ENCODE results near the gene COX4I1. TPM values are rescaled to one million over a fixed set of nuclear protein-coding genes. Genes with fewer than 3 reads are reported as not detected.
"Not testable (repeated sequence)": the region's sequence is repeated elsewhere in the genome, so short reads cannot be mapped to it uniquely, and the experiment has no call there.

Gene COX4I1
- polyA plus RNA-seq, 3 donors: 985 to 1,312 (median 1,132) TPM

- Mint-ChIP-seq H3K36me3 (no peaks in the 10 kb centered on the region), H3K27ac (peak overlapping the region in 1 of 7 donors; percentile 12), H3K4me1 (no peaks in the 10 kb centered on the region), H3K27me3 (ENCODE audit: low read depth in 3 of 3) (peaks cover 36 to 53% (median 52%) of the 10 kb centered on the region in 3 donors), H3K4me3 (no peak overlapping the region), H3K9me3 (no peaks in the 10 kb centered on the region)
- Histone ChIP-seq H3K4me1 (ENCODE audit: control insufficient read depth in 1 of 2, insufficient read depth in 2 of 2, low read length in 2 of 2) (no peaks in the 10 kb centered on the region), H2AFZ (ENCODE audit: insufficient read depth, low read depth, low read length, poor library complexity, severe bottlenecking) (no peak overlapping the region), H3K4me3 (replicated peaks in 1 of 3; ENCODE audit: low read depth in 2 of 3, low read length in 3 of 3) (no peak overlapping the region), H3K4me2 (replicated peaks; ENCODE audit: extremely low read depth, low read length, poor library complexity, severe bottlenecking) (no peak overlapping the region), H3K27me3 (ENCODE audit: control insufficient read depth in 2 of 2, insufficient read depth in 2 of 2, low read length in 2 of 2) (peaks cover 7 to 25% of the 10 kb centered on the region in 2 donors), H4K20me1 (ENCODE audit: insufficient read depth, low read length) (no peaks in the 10 kb centered on the region), H3K27ac (ENCODE audit: low read depth in 1 of 2, low read length in 2 of 2) (no peak overlapping the region), H3K79me2 (ENCODE audit: insufficient read depth, low read length) (no peaks in the 10 kb centered on the region), H3K36me3 (replicated peaks in 1 of 2; ENCODE audit: control insufficient read depth in 1 of 2, insufficient read depth in 2 of 2, low read length in 2 of 2) (no peaks in the 10 kb centered on the region), H3K9me3 (replicated peaks in 1 of 2; ENCODE audit: control insufficient read depth in 1 of 2, insufficient read depth in 1 of 2, low read length in 2 of 2) (no peaks in the 10 kb centered on the region), H3K9ac (ENCODE audit: insufficient read depth, low read length, poor library complexity, severe bottlenecking) (no peak overlapping the region)
- no peak for DNase-seq
- intact Hi-C loops (cut with micrococcal nuclease): no loop called here
- no peak for TF ChIP-seq CTCF (IDR thresholded peaks at IDR 0.05)
- 91% methylated on average over 16 of the region's 20 CpGs for WGBS (ENCODE audit: insufficient coverage)
Observed at GRCh38 chr16:85812811-85813700, 13.6 kb downstream of the COX4I1 start.

- Histone ChIP-seq H3K9ac (ENCODE audit: insufficient read depth, low read length, poor library complexity, severe bottlenecking) (no peak overlapping the region), H3K4me3 (replicated peaks in 1 of 3; ENCODE audit: low read depth in 2 of 3, low read length in 3 of 3) (no peak overlapping the region), H3K79me2 (ENCODE audit: insufficient read depth, low read length) (no peaks in the 10 kb centered on the region), H3K27me3 (ENCODE audit: control insufficient read depth in 2 of 2, insufficient read depth in 2 of 2, low read length in 2 of 2) (peaks cover 7 to 21% of the 10 kb centered on the region in 2 donors), H3K27ac (ENCODE audit: low read depth in 1 of 2, low read length in 2 of 2) (no peak overlapping the region), H3K4me2 (replicated peaks; ENCODE audit: extremely low read depth, low read length, poor library complexity, severe bottlenecking) (no peak overlapping the region), H2AFZ (ENCODE audit: insufficient read depth, low read depth, low read length, poor library complexity, severe bottlenecking) (no peak overlapping the region), H4K20me1 (ENCODE audit: insufficient read depth, low read length) (no peaks in the 10 kb centered on the region), H3K9me3 (replicated peaks in 1 of 2; ENCODE audit: control insufficient read depth in 1 of 2, insufficient read depth in 1 of 2, low read length in 2 of 2) (no peaks in the 10 kb centered on the region), H3K4me1 (ENCODE audit: control insufficient read depth in 1 of 2, insufficient read depth in 2 of 2, low read length in 2 of 2) (peaks cover 1 to 3% of the 10 kb centered on the region in 2 donors), H3K36me3 (replicated peaks in 1 of 2; ENCODE audit: control insufficient read depth in 1 of 2, insufficient read depth in 2 of 2, low read length in 2 of 2) (no peaks in the 10 kb centered on the region)
- 93% methylated on average over 9 of the region's 14 CpGs for WGBS (ENCODE audit: insufficient coverage)
- Mint-ChIP-seq H3K27me3 (ENCODE audit: low read depth in 3 of 3) (peaks cover 36 to 49% (median 44%) of the 10 kb centered on the region in 3 donors), H3K9me3 (no peaks in the 10 kb centered on the region), H3K36me3 (no peaks in the 10 kb centered on the region), H3K4me1 (peaks cover 5% of the 10 kb centered on the region), H3K4me3 (no peak overlapping the region), H3K27ac (peak overlapping the region in 1 of 7 donors; percentile 68)
- DNase-seq: no peak
- intact Hi-C loops (cut with micrococcal nuclease): loop anchor here in 1 of 2 donors (5.0 kb wide), 1 partner anchor 706 kb away; no protein-coding TSS in a partner anchor
- TF ChIP-seq CTCF (IDR thresholded peaks at IDR 0.05): no peak
Observed at GRCh38 chr16:85816159-85816558, 16.7 kb downstream of the COX4I1 start.

DNA sequence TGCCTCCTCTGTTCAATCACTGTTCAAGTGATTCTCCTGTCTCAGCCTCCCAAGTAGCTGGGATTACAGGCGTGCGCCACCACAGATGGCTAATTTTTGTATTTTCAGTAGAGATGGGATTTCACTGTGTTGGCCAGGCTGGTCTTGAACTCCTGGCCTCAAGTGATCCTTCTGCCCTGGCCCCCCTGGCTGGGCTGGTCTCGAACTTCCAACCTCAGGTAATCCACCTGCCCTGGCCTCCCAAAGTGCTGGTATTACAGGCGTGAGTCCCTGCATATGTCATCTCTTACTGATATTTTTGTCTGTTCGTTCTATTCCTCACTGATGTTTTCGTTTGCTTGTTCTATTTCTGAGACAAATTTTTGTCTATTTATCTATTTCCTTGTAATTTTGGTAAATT is 17.7 kb downstream of the COX4I1 start:
- H3K4me1 ChIP-seq (ENCODE audit: control insufficient read depth in 1 of 2, insufficient read depth in 2 of 2, low read length in 2 of 2): peaks cover 9 to 11% of the 10 kb centered on the region in 2 donors
- H3K9ac ChIP-seq (ENCODE audit: insufficient read depth, low read length, poor library complexity, severe bottlenecking); H2AFZ ChIP-seq (ENCODE audit: insufficient read depth, low read depth, low read length, poor library complexity, severe bottlenecking); H3K4me2 ChIP-seq (replicated peaks; ENCODE audit: extremely low read depth, low read length, poor library complexity, severe bottlenecking); H4K20me1 ChIP-seq (ENCODE audit: insufficient read depth, low read length); H3K9me3 Mint-ChIP-seq; H3K36me3 ChIP-seq (replicated peaks in 1 of 2; ENCODE audit: control insufficient read depth in 1 of 2, insufficient read depth in 2 of 2, low read length in 2 of 2); H3K4me3 Mint-ChIP-seq; H3K9me3 ChIP-seq (replicated peaks in 1 of 2; ENCODE audit: control insufficient read depth in 1 of 2, insufficient read depth in 1 of 2, low read length in 2 of 2); H3K79me2 ChIP-seq (ENCODE audit: insufficient read depth, low read length); H3K4me3 ChIP-seq (replicated peaks in 1 of 3; ENCODE audit: low read depth in 2 of 3, low read length in 3 of 3); DNase-seq; H3K27ac Mint-ChIP-seq; H3K27ac ChIP-seq (ENCODE audit: low read depth in 1 of 2, low read length in 2 of 2); H3K36me3 Mint-ChIP-seq: not testable (repeated sequence)
- Mint-ChIP-seq H3K4me1 (peaks cover 11% of the 10 kb centered on the region), H3K27me3 (ENCODE audit: low read depth in 3 of 3) (peaks cover 27 to 38% (median 34%) of the 10 kb centered on the region in 3 donors)
- H3K27me3 ChIP-seq (ENCODE audit: control insufficient read depth in 2 of 2, insufficient read depth in 2 of 2, low read length in 2 of 2): peaks cover 2 to 12% of the 10 kb centered on the region in 2 donors
- 92% methylated on average over 2 of the region's 6 CpGs for WGBS (ENCODE audit: insufficient coverage)
- intact Hi-C loops (cut with micrococcal nuclease): loop anchor here in 1 of 2 donors (5.0 kb wide), 1 partner anchor 705 kb away; no protein-coding TSS in a partner anchor

All from CD14-positive monocyte (primary cell).